GM21723 (cell line): ENCODE measurements around the gene HLA-DQA1.
"Not testable (repeated sequence)": the region's sequence is repeated elsewhere in the genome, so short reads cannot be mapped to it uniquely, and the experiment has no call there.

Experiments used
- ATAC-seq: cut with Tn5 transposase; IDR thresholded peaks from one replicate; pipeline ENCODE4 v1.9.1; 2021; ENCODE audit warnings: mild to moderate bottlenecking, moderate library complexity; ENCODE audit not compliant: unreplicated experiment

The HLA-DQA1 gene

DNA sequence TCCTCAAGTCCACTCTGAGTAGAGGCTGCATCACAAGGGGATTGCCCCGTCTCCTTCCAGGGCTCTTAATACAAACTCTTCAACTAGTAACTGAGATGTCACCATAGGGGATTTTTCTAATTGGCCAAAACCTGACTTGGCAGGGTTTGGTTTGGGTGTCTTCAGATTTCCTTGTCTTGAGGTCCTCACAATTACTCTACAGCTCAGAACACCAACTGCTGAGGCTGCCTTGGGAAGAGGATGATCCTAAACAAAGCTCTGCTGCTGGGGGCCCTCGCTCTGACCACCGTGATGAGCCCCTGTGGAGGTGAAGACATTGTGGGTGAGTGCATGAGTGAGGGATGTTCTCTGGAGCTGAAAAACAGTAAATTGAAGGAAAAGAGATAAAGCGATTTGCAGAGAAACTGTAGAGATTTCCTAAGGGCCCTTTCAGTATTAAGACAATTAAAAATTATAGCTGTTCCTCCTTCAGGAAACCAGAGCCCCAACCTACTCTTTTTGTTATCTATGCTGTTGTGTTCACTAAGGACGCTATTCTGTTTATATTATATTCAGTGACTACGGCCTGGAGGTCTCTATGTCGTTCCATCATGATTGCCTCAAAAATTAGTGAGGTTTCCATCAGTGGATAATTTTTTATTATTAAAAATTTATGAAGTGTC is at the start of gene HLA-DQA1:
TSS of gene HLA-DQA1 (plus strand) at position 188 of the 662 bp plus-strand sequence. CDS start at position 241, 53 bp downstream.
- ATAC-seq: peak; percentile 59

DNA sequence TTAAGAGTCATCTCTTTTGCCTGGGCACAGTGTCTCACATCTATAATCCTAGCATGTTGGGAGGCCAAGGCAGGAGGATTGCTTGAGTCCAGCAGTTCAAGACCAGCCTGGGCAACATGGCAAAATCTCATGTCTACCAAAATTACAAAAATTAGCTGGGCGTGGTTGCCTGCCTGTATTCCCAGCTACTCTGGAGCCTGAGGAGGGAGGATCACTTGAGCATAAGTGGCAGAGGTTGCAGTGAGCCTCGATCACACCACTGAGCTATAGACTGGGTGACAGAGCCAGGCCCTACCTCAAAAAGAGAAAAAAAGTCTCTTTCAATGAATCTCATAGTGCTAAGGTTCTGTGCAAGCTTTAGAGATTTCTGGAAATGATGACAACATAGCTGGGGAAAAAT is 49.0 kb upstream of the HLA-DQA1 start:
- ATAC-seq: no peak

GRCh38 chr6:32589596-32590449 is 47.4 kb upstream of the HLA-DQA1 start, which contains the start of gene HLA-DRB1:
Gene HLA-DRB1 (minus strand): TSS chr6:32589848. CDS start chr6:32589742, 106 bp downstream.
- ATAC-seq: peak; percentile 92

GRCh38 chr6:32590713-32591112 is 46.5 kb upstream of the HLA-DQA1 start:
- ATAC-seq: not testable (repeated sequence)

- ATAC-seq: no peak
Measured at GRCh38 chr6:32597024-32597423, 40.2 kb upstream of the HLA-DQA1 start.

DNA sequence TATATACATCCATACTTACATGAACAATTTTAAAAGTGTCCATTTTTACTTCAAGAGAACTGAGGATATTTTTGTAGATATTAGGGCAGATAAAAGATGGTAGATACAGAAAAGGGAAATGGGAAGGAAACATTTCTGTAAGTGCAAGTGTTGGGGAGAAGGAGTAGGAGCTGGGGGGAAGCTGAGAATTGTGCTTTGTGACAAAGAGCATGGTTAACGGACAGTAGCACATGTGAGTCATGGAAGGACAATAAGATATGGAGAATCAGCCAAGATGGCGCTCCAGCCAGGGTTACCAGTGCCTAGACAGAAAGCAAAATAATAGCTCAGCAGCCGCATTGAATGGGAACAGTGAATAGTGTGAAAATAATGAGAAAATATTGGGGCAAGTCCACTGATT is 34.8 kb upstream of the HLA-DQA1 start:
- ATAC-seq: no peak

DNA sequence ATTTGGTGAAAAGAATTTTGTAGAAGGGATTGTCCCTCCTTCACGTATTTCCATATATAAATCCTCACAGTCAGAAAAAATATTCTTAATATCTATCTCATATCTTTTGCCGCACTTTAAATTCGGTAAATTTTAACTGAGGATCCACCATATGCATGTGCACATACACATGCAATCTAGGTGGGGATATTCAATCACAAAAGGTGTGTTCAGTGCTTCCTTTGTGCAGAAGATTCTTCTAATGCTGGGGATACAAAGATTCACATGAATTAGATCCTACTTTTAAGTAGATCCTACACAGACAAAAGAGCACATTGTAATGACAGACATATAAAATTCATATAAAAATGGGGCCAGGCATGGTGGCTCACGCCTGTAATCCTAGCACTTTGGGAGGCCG is 34.0 kb upstream of the HLA-DQA1 start:
- ATAC-seq: no peak

DNA sequence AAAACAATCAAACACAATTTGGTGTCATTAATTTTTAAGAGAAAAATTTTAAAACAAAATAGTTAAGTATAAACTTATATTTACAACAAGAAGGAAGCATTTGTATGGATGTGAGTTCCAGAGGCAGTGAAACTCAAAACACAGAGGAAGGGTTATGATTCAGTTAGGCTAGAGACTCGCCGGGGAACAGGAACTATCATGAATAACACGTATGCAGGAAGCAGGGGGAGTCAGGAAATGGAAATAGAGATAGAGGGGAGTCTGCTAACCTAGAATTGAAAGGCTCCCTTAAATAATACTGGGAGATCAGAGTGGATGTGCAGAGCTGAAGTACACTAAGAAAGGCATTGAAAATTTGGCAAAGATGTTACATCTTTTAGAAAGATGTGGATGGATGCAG is 33.3 kb upstream of the HLA-DQA1 start:
- ATAC-seq: no peak

- no peak for ATAC-seq
Measured at GRCh38 chr6:32604434-32604877, 32.8 kb upstream of the HLA-DQA1 start.

- no peak for ATAC-seq
Measured at GRCh38 chr6:32607263-32607987, 29.8 kb upstream of the HLA-DQA1 start.

GRCh38 chr6:32607988-32608298 is 29.3 kb upstream of the HLA-DQA1 start:
- no peak for ATAC-seq

- ATAC-seq: no peak
Measured at GRCh38 chr6:32608362-32608761, 28.8 kb upstream of the HLA-DQA1 start.

DNA sequence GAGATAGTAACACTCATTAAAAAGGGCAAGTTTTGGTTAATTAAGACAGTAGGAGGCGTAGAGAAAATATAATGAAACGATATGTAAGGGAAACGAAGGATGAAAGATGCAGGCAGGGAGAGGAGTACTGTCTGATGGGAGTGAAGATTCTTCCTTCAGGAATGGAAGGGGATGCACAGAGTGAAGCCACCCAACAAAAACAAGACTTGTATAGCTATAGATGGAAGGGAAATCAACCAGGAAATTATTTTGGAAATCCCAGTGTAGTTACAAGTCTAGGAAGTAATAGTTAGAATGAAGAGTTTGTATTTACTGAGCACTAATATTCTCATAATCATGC is 27.8 kb upstream of the HLA-DQA1 start:
- no peak for ATAC-seq

- peak; percentile 86 for ATAC-seq
Measured at GRCh38 chr6:32609731-32610640, 27.2 kb upstream of the HLA-DQA1 start.

GRCh38 chr6:32610682-32611296 is 26.4 kb upstream of the HLA-DQA1 start:
- ATAC-seq: no peak

GRCh38 chr6:32613475-32613874 is 23.7 kb upstream of the HLA-DQA1 start:
- no peak for ATAC-seq

GRCh38 chr6:32614366-32615081 is 22.7 kb upstream of the HLA-DQA1 start:
- ATAC-seq: no peak

DNA sequence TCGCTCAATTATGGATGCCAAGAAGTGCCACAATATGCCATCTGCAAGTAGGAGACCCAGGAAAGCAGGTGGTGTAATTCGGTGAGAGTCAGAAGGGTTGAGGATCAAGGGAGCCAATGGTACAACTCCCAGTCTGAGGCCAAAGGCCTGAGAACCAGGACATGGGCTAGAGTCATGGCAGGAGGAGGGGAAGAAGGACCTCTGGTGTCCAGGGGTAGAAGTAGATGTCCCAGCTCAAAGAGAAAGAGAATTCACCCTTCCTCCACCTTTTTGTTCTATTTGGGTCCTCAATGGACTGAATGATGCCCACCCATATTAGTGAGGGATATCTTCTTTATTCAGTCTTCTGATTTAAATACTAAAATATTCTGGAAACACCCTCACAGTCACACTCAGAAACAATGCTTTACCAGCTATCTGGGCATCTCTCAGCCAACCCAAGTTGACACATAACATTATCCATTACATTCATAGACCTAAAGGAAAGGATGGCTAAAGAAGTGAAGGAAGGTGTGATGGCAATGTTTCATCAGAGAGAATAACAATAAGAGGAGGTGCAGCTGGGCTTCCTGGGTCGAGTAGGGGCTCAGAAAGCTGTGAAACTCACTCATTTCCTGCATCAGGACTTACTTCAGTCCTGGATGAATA is 21.2 kb upstream of the HLA-DQA1 start:
- ATAC-seq: no peak

DNA sequence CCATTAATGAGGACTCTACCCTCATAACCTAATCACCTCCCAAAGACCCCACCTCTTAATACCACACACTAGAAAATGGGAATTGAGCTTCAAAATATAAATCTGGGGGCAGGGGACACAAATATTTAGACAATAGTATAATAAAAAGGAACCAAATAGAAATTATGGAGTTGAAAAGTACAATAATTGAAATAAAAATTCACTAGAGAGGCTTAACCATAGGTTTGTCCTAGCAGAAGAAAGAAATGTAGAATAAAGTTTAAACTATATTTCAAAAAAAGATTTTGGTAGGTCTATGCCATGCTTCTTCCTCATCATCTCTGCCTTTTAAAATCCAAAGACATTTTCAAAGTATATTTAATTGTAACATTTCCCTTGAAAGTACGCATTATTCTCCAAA is 19.5 kb upstream of the HLA-DQA1 start:
- no peak for ATAC-seq
